ENCODE data around the gene INPP5D.

DNA sequence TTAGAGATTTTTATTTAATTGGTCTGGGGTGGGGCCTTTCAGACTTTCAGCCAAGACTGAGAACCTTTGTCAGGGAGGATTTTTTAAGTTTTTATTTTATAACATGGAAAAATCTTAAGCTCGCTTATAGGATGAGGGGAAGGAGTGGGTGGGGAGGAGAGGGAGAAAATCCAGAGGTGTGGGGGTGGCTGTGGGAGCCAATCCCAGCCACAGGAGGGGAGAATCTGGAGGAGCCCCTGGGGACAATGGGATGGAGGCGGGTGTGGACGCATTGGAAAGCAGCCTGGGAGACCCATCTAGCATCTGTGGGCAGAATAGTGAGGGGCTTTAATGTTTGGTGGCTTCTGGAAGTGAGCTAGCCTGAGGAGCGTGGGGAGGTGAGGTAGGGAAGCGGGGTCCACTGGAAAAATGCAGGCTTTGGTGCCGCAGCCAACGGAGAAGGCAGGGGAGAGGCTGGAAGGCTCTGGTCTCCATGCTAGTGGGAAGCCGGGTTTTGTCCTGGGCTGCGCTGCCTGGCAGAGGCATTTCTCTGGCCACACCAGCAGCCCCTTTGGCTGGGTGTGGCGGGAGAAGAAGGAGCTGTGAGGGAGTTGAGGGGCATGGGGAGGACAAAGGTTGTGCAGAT is 11.5 kb upstream of the INPP5D start:
- TF ChIP-seq, protein P1, sequence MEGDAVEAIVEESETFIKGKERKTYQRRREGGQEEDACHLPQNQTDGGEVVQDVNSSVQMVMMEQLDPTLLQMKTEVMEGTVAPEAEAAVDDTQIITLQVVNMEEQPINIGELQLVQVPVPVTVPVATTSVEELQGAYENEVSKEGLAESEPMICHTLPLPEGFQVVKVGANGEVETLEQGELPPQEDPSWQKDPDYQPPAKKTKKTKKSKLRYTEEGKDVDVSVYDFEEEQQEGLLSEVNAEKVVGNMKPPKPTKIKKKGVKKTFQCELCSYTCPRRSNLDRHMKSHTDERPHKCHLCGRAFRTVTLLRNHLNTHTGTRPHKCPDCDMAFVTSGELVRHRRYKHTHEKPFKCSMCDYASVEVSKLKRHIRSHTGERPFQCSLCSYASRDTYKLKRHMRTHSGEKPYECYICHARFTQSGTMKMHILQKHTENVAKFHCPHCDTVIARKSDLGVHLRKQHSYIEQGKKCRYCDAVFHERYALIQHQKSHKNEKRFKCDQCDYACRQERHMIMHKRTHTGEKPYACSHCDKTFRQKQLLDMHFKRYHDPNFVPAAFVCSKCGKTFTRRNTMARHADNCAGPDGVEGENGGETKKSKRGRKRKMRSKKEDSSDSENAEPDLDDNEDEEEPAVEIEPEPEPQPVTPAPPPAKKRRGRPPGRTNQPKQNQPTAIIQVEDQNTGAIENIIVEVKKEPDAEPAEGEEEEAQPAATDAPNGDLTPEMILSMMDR (IDR thresholded peaks at IDR 0.05; ENCODE audit: insufficient read depth, low read depth, low read length): no peak
- TF ChIP-seq EZH2 (IDR thresholded peaks at IDR 0.05; ENCODE audit: insufficient read depth, low read length): no peak
